Neural progenitor cell (in vitro differentiated cells): Measurements from ENCODE around the gene FOXK1. TPM values are rescaled to one million over a fixed set of nuclear protein-coding genes. Genes with fewer than 3 reads are reported as not detected.

Experiments used
- DNase-seq: peaks from one replicate; pipeline ENCODE4 v3.0.0-alpha.2; 2016; ENCODE audit warnings: low spot score
- H2AFZ ChIP-seq: fragments of 200-600 bp; sonication (generic); replicated peaks from 2 replicates; pipeline ENCODE4 v1.6.1; 2016; ENCODE audit warnings: antibody characterized with exemption
- H3F3A ChIP-seq: fragments of 200-600 bp; sonication (generic); 2 replicates; pipeline ENCODE4 v1.6.1; 2016; ENCODE audit warnings: antibody characterized with exemption, low read depth
- H3K27ac ChIP-seq: fragments of 200-600 bp; sonication (generic); 2 replicates; pipeline ENCODE4 v1.5.1; 2016; ENCODE audit warnings: mild to moderate bottlenecking
- H3K27me3 ChIP-seq: fragments of 200-600 bp; sonication (generic); 2 replicates; pipeline ENCODE4 v1.6.1; 2016; ENCODE audit warnings: mild to moderate bottlenecking, moderate library complexity
- H3K36me3 ChIP-seq: fragments of 200-600 bp; sonication (generic); 2 replicates; pipeline ENCODE4 v1.5.1; 2016
- H3K4me1 ChIP-seq: fragments of 200-600 bp; sonication (generic); 2 replicates; pipeline ENCODE4 v1.6.1; 2016; ENCODE audit warnings: mixed run types
- H3K4me2 ChIP-seq: fragments of 200-600 bp; sonication (generic); 2 replicates; pipeline ENCODE4 v1.6.1; 2016
- H3K4me3 ChIP-seq: fragments of 200-600 bp; sonication (generic); 2 replicates; pipeline ENCODE4 v1.5.1; 2016
- H3K79me2 ChIP-seq: fragments of 200-600 bp; sonication (generic); 2 replicates; pipeline ENCODE4 v1.6.1; 2016; ENCODE audit warnings: low read depth
- H3K9ac ChIP-seq: fragments of 200-600 bp; sonication (generic); 2 replicates; pipeline ENCODE4 v1.6.1; 2016
- H3K9me3 ChIP-seq: fragments of 200-600 bp; sonication (generic); 2 replicates; pipeline ENCODE4 v1.5.1; 2016; ENCODE audit warnings: low read depth
- H4K20me1 ChIP-seq: fragments of 200-600 bp; sonication (generic); 2 replicates; pipeline ENCODE4 v1.6.1; 2016; ENCODE audit warnings: low read depth
- H3K27ac Mint-ChIP-seq: 3 replicates; pipeline ENCODE4 v1.8.0; 2021; ENCODE audit warnings: mixed read lengths
- H3K27me3 Mint-ChIP-seq: 2 replicates; pipeline ENCODE4 v1.8.0; 2022; ENCODE audit warnings: low read depth, mild to moderate bottlenecking, inconsistent platforms, moderate library complexity, mixed read lengths; ENCODE audit not compliant: insufficient read depth
- H3K36me3 Mint-ChIP-seq: 3 replicates; pipeline ENCODE4 v1.8.0; 2021; ENCODE audit warnings: mixed read lengths
- H3K4me1 Mint-ChIP-seq: 3 replicates; pipeline ENCODE4 v1.8.0; 2021; ENCODE audit warnings: mixed read lengths
- H3K4me3 Mint-ChIP-seq: 3 replicates; pipeline ENCODE4 v1.8.0; 2021; ENCODE audit warnings: mild to moderate bottlenecking, moderate library complexity, mixed read lengths
- H3K9me3 Mint-ChIP-seq: 3 replicates; pipeline ENCODE4 v1.8.0; 2020; ENCODE audit warnings: mixed read lengths
- EZH2 ChIP-seq: fragments of 200-600 bp; sonication (generic); IDR thresholded peaks from 2 replicates; pipeline ENCODE4 v1.6.1; 2017; ENCODE audit warnings: antibody characterized with exemption, mild to moderate bottlenecking, moderate library complexity
- EZH2phosphoT487 ChIP-seq: fragments of 200-600 bp; sonication (generic); IDR thresholded peaks from 2 replicates; pipeline ENCODE4 v1.6.1; 2017; ENCODE audit warnings: antibody characterized with exemption
- total RNA-seq: library from RNA; depleted of rRNA; stranded (reverse); fragments of >200 nt; gene quantifications from 2 replicates; pipeline ENCODE4 v1.2.3, GENCODE V29; 2015; ENCODE audit warnings: low replicate concordance
- TF ChIP-seq, protein P1 (sequence below): fragments of 200-600 bp; sonication (generic); IDR thresholded peaks from 2 replicates; pipeline ENCODE4 v1.5.1; 2017; ENCODE audit warnings: antibody characterized with exemption, mild to moderate bottlenecking

The FOXK1 gene
- total RNA-seq, 1 donor from 2014 or later, result 11.1 TPM

DNA sequence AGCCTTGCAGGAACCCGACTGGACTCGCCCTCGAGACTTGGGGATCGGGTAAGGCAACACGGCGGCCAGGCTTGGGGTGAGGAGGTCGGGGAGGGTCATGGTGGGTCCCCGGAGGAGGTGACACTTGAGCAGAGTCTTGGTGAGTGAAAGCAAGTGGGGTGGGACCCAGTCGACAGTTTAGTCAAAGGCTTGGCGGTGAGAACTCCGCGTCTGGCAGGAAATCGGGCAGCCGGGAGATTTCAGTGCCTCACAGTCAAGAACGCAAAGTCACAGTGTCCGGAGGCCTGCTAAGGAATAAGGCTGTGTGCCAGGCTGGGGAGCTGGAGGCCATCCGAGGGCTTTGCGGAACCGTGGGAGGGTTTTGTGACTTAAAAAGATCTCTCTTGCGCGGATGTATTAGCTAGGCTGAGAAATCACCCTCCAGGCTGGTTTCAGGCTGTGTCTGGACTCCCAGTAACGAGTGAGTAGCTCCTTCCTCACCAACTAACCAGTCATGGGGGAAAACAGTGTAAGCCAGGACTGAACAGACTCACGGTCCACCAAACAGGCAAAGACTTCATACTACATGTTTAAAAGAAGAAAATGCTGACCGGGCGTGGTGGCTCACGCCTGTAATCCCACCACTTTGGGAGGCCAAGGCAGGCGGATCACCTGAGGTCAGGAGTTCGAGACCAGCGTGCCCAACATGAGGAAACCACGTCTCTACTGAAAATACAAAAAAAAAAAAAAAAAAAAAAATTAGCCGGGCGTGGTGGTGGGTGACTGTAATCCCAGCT lies 93.9 kb downstream of the FOXK1 start:
- Mint-ChIP-seq H3K36me3 (no peaks in the 10 kb centered on the region), H3K4me1 (peaks cover 18% of the 10 kb centered on the region), H3K9me3 (no peaks in the 10 kb centered on the region), H3K27ac (peak overlapping the region; percentile 72), H3K27me3 (peaks cover 2% of the 10 kb centered on the region), H3K4me3 (peak overlapping the region; percentile 98)
- Histone ChIP-seq H3F3A (peaks cover 4% of the 10 kb centered on the region), H4K20me1 (no peaks in the 10 kb centered on the region), H3K79me2 (peaks cover 21% of the 10 kb centered on the region), H3K4me1 (peaks cover 5% of the 10 kb centered on the region), H3K27me3 (no peaks in the 10 kb centered on the region), H2AFZ (peak overlapping the region; percentile 7), H3K27ac (no peak overlapping the region), H3K9ac (peak overlapping the region; percentile 80), H3K9me3 (no peaks in the 10 kb centered on the region), H3K4me2 (peak overlapping the region; percentile 92), H3K36me3 (no peaks in the 10 kb centered on the region), H3K4me3 (peak overlapping the region; percentile 88)
- DNase-seq, result no peak
- TF ChIP-seq, protein P1, sequence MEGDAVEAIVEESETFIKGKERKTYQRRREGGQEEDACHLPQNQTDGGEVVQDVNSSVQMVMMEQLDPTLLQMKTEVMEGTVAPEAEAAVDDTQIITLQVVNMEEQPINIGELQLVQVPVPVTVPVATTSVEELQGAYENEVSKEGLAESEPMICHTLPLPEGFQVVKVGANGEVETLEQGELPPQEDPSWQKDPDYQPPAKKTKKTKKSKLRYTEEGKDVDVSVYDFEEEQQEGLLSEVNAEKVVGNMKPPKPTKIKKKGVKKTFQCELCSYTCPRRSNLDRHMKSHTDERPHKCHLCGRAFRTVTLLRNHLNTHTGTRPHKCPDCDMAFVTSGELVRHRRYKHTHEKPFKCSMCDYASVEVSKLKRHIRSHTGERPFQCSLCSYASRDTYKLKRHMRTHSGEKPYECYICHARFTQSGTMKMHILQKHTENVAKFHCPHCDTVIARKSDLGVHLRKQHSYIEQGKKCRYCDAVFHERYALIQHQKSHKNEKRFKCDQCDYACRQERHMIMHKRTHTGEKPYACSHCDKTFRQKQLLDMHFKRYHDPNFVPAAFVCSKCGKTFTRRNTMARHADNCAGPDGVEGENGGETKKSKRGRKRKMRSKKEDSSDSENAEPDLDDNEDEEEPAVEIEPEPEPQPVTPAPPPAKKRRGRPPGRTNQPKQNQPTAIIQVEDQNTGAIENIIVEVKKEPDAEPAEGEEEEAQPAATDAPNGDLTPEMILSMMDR, result no peak
- TF ChIP-seq EZH2, result no peak
- TF ChIP-seq EZH2phosphoT487, result no peak

DNA sequence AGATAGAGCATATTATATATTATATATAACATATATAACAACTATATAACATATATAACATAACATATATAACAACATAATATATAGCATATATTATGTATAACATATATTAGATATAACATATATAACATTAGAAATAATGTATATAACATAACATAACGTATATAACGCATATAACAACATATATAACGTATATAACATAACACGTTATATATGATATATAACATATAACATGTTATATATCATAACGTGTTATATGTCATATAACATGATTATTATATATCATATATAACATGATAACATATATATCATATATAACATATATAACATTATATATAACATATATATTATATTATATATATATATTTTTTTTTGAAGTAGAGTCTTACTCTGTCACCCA lies 97.0 kb downstream of the FOXK1 start:
- H3K27ac ChIP-seq, result no peak overlapping the region
- Mint-ChIP-seq H3K9me3 (no peaks in the 10 kb centered on the region), H3K36me3 (no peaks in the 10 kb centered on the region), H3K4me1 (peaks cover 18% of the 10 kb centered on the region), H3K27me3 (peaks cover 4% of the 10 kb centered on the region), H3K27ac (no peak overlapping the region), H3K4me3 (no peak overlapping the region)
- no peak overlapping the region for H2AFZ ChIP-seq
- no peak for DNase-seq
- H3K36me3 ChIP-seq, result no peaks in the 10 kb centered on the region
- H3F3A ChIP-seq, result peaks cover 4% of the 10 kb centered on the region
- H3K27me3 ChIP-seq, result no peaks in the 10 kb centered on the region
- H3K9me3 ChIP-seq, result no peaks in the 10 kb centered on the region
- no peaks in the 10 kb centered on the region for H4K20me1 ChIP-seq
- TF ChIP-seq EZH2 (no peak), EZH2phosphoT487 (no peak)
- TF ChIP-seq, protein P1, result no peak
- H3K79me2 ChIP-seq, result peaks cover 21% of the 10 kb centered on the region
- peaks cover 5% of the 10 kb centered on the region for H3K4me1 ChIP-seq
- H3K9ac ChIP-seq, result no peak overlapping the region
- H3K4me2 ChIP-seq, result no peak overlapping the region
- H3K4me3 ChIP-seq, result no peak overlapping the region

DNA sequence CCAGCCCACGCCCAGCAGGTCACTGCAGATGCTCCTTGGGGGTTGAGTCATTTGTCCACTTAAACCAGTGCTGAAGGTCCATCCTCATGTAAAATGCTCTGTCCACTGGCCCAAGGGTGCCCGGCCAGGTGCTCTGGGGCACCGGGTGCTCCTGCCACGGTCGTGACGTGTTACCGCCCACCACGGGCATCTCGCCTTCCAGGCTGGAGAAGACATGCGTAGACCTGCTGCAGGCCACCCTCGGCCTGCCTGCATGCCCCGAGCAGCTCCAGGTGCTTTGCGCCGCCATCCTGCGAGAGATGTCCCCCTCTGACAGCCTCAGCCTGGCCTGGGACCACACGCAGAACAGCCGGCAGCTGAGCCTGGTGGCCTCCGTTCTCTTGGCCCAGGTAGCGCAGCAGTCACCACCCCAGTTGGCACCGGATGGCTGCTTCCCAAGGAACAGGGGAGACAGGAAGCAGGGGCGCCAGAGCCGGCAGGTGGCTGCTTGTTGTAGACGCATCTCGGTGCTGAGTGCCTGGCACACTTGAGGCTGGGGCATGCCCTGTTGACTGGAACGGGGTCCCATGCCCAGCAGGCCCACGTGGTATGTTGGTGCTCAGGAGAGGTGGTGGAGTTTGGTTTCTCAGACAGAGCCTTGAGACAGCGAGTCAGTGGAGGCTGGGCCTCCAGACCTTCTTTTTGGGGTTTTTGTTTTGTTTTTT lies 99.4 kb downstream of the FOXK1 start:
- Histone ChIP-seq H3K36me3 (no peaks in the 10 kb centered on the region), H3K27me3 (no peaks in the 10 kb centered on the region), H3F3A (peaks cover 4% of the 10 kb centered on the region), H2AFZ (no peak overlapping the region), H3K4me2 (no peak overlapping the region), H3K9ac (no peak overlapping the region), H3K9me3 (no peaks in the 10 kb centered on the region), H3K4me1 (no peaks in the 10 kb centered on the region), H3K79me2 (peaks cover 12% of the 10 kb centered on the region), H4K20me1 (no peaks in the 10 kb centered on the region), H3K27ac (no peak overlapping the region), H3K4me3 (no peak overlapping the region)
- DNase-seq, result no peak
- Mint-ChIP-seq H3K36me3 (no peaks in the 10 kb centered on the region), H3K4me3 (no peak overlapping the region), H3K27ac (no peak overlapping the region), H3K4me1 (peaks cover 5% of the 10 kb centered on the region), H3K9me3 (no peaks in the 10 kb centered on the region), H3K27me3 (peaks cover 2% of the 10 kb centered on the region)
- TF ChIP-seq EZH2 (no peak), EZH2phosphoT487 (no peak)
- TF ChIP-seq, protein P1, result no peak
